MM.1S (cell line): ENCODE measurements around the gene PKP2.

Experiments used
- DNase-seq: peaks from one replicate; pipeline ENCODE4 v3.0.0-alpha.2; 2015
- H2AFZ ChIP-seq: fragments of 300-600 bp; sonication (generic); 2 replicates; pipeline ENCODE4 v1.6.0; 2016; ENCODE audit warnings: antibody characterized with exemption, low read length
- H3F3A ChIP-seq: fragments of 300-600 bp; sonication (generic); 2 replicates; pipeline ENCODE4 v1.6.1; 2016; ENCODE audit warnings: mild to moderate bottlenecking, antibody characterized with exemption, low read length, moderate library complexity, mixed read lengths; ENCODE audit not compliant: insufficient read depth
- H3K27ac ChIP-seq: fragments of 300-600 bp; sonication (generic); 2 replicates; pipeline ENCODE4 v1.5.1; 2016; ENCODE audit warnings: mild to moderate bottlenecking, low read length
- H3K27me3 ChIP-seq: fragments of 300-600 bp; sonication (generic); replicated peaks from 2 replicates; pipeline ENCODE4 v1.6.0; 2016; ENCODE audit warnings: low read length; ENCODE audit not compliant: insufficient read depth
- H3K36me3 ChIP-seq: fragments of 300-600 bp; sonication (generic); replicated peaks from 2 replicates; pipeline ENCODE4 v1.6.1; 2016; ENCODE audit warnings: mild to moderate bottlenecking, low read length, mixed read lengths; ENCODE audit not compliant: insufficient read depth
- H3K4me1 ChIP-seq: fragments of 300-600 bp; sonication (generic); 2 replicates; pipeline ENCODE4 v1.6.1; 2016; ENCODE audit warnings: low read length, mixed read lengths
- H3K4me2 ChIP-seq: fragments of 300-600 bp; sonication (generic); 2 replicates; pipeline ENCODE4 v1.6.0; 2016; ENCODE audit warnings: low read depth, low read length
- H3K4me3 ChIP-seq: fragments of 300-600 bp; sonication (generic); 2 replicates; pipeline ENCODE4 v1.5.1; 2016; ENCODE audit warnings: low read length, mixed read lengths
- H3K79me2 ChIP-seq: fragments of 300-600 bp; sonication (generic); 2 replicates; pipeline ENCODE4 v1.6.1; 2016; ENCODE audit warnings: mixed run types, low read length, mixed read lengths
- H3K9ac ChIP-seq: fragments of 300-600 bp; sonication (generic); 2 replicates; pipeline ENCODE4 v1.6.1; 2016; ENCODE audit warnings: low read length, mixed read lengths
- H3K9me2 ChIP-seq: fragments of 300-600 bp; sonication (generic); replicated peaks from 2 replicates; pipeline ENCODE4 v1.6.1; 2016; ENCODE audit warnings: mild to moderate bottlenecking, low read length, mixed read lengths; ENCODE audit not compliant: insufficient read depth
- H3K9me3 ChIP-seq: fragments of 300-600 bp; sonication (generic); replicated peaks from 2 replicates; pipeline ENCODE4 v1.6.1; 2016; ENCODE audit warnings: mild to moderate bottlenecking, low read length, mixed read lengths; ENCODE audit not compliant: insufficient read depth
- H4K20me1 ChIP-seq: fragments of 300-600 bp; sonication (generic); 2 replicates; pipeline ENCODE4 v1.6.1; 2016; ENCODE audit warnings: mild to moderate bottlenecking, low read length, moderate library complexity, mixed read lengths; ENCODE audit not compliant: insufficient read depth
- CTCF ChIP-seq: fragments of 300-600 bp; sonication (generic); IDR thresholded peaks from 2 replicates; pipeline ENCODE4 v1.5.1; 2016; ENCODE audit warnings: antibody characterized with exemption, low read length, mixed read lengths
- EZH2 ChIP-seq: fragments of 300-600 bp; sonication (generic); optimal IDR thresholded peaks from 2 replicates; pipeline ENCODE3; 2017; ENCODE audit warnings: low read depth, mild to moderate bottlenecking, antibody characterized with exemption, low read length, mixed read lengths
- EZH2phosphoT487 ChIP-seq: fragments of 300-600 bp; sonication (generic); IDR thresholded peaks from 2 replicates; pipeline ENCODE4 v1.6.1; 2018; ENCODE audit warnings: antibody characterized with exemption, low read length

The PKP2 gene

GRCh38 chr12:32860192-32860591 lies 36.4 kb downstream of the PKP2 start:
- Histone ChIP-seq H3K4me2 (no peak overlapping the region), H3K9ac (no peak overlapping the region), H3K27ac (peak overlapping the region; percentile 7; the same call in 1 of the 2 replicates), H3K36me3 (peaks cover 15% of the 10 kb centered on the region; the same call in 1 of the 2 replicates), H3K4me3 (no peak overlapping the region), H3K79me2 (peaks cover 97% of the 10 kb centered on the region), H3F3A (peaks cover 5% of the 10 kb centered on the region), H2AFZ (no peak overlapping the region), H3K4me1 (peaks cover 34% of the 10 kb centered on the region), H3K9me3 (no peaks in the 10 kb centered on the region), H3K9me2 (no peaks in the 10 kb centered on the region), H4K20me1 (peaks cover 12% of the 10 kb centered on the region; the same call in 1 of the 2 replicates), H3K27me3 (no peaks in the 10 kb centered on the region)
- DNase-seq = no peak
- TF ChIP-seq EZH2phosphoT487 (no peak), CTCF (no peak), EZH2 (no peak)

GRCh38 chr12:32859389-32859788 lies 37.2 kb downstream of the PKP2 start:
- Histone ChIP-seq H3K9me2 (no peaks in the 10 kb centered on the region), H3K4me2 (no peak overlapping the region)

GRCh38 chr12:32854716-32855115 lies 41.9 kb downstream of the PKP2 start:
- no peak overlapping the region for H3K27ac ChIP-seq
- H2AFZ ChIP-seq = no peak overlapping the region
- H3K9me3 ChIP-seq = no peaks in the 10 kb centered on the region
- H3K79me2 ChIP-seq = peaks cover 99% of the 10 kb centered on the region
- H4K20me1 ChIP-seq = peaks cover 10% of the 10 kb centered on the region
- DNase-seq = no peak
- H3F3A ChIP-seq = no peaks in the 10 kb centered on the region; the same call in 1 of the 2 replicates
- H3K4me2 ChIP-seq = no peak overlapping the region
- peaks cover 10% of the 10 kb centered on the region for H3K4me1 ChIP-seq
- no peak overlapping the region for H3K9ac ChIP-seq
- peaks cover 15% of the 10 kb centered on the region for H3K36me3 ChIP-seq
- H3K27me3 ChIP-seq = no peaks in the 10 kb centered on the region
- TF ChIP-seq EZH2 (no peak), CTCF (no peak), EZH2phosphoT487 (no peak)
- H3K9me2 ChIP-seq = no peaks in the 10 kb centered on the region
- H3K4me3 ChIP-seq = no peak overlapping the region

More at GRCh38 chr12:32859389-32859788, 37.2 kb downstream of the PKP2 start:
- Histone ChIP-seq H4K20me1 (peaks cover 15% of the 10 kb centered on the region; the same call in 1 of the 2 replicates), H3K4me3 (no peak overlapping the region), H3K9ac (no peak overlapping the region), H3K9me3 (no peaks in the 10 kb centered on the region), H3F3A (peaks cover 5% of the 10 kb centered on the region), H3K27ac (peak overlapping the region; percentile 4; the same call in 1 of the 2 replicates), H2AFZ (no peak overlapping the region), H3K36me3 (peaks cover 12% of the 10 kb centered on the region; the same call in 1 of the 2 replicates), H3K4me1 (peaks cover 28% of the 10 kb centered on the region), H3K79me2 (peaks cover 98% of the 10 kb centered on the region), H3K27me3 (no peaks in the 10 kb centered on the region)
- no peak for TF ChIP-seq EZH2
- no peak for TF ChIP-seq EZH2phosphoT487
- no peak for TF ChIP-seq CTCF
- peak; percentile 45 for DNase-seq
